CD4-positive, CD25-positive, alpha-beta regulatory T cell (primary cell): ENCODE results near the gene GBA3. TPM values are rescaled to one million over a fixed set of nuclear protein-coding genes. Genes with fewer than 3 reads are reported as not detected.

Experiments used
- ATAC-seq, 2 donors: fragments of 150-1000 bp; cut with Tn5 transposase; one replicate each; pipeline ENCODE4 v1.10.0; 2021; ENCODE audit warnings: low read depth in 2 of 2, moderate number of reproducible peaks in 2 of 2, moderate library complexity in 1 of 2
- DNase-seq, 3 donors: peaks; one replicate each; pipeline versions ENCODE4 v3.0.0 to v3.0.0-alpha.2; 2012 to 2022; ENCODE audit warnings: mixed read lengths in 1 of 3
- H3K27ac ChIP-seq: one replicate; pipeline ENCODE4 v1.7.0; 2013; ENCODE audit warnings: mild to moderate bottlenecking, low read length; ENCODE audit not compliant: insufficient read depth, poor library complexity, severe bottlenecking
- H3K27me3 ChIP-seq: one replicate; pipeline ENCODE4 v1.7.0; 2013; ENCODE audit warnings: low read length; ENCODE audit not compliant: control insufficient read depth, insufficient read depth
- H3K36me3 ChIP-seq: one replicate; pipeline ENCODE4 v1.7.0; 2013; ENCODE audit warnings: mild to moderate bottlenecking, low read length, moderate library complexity; ENCODE audit not compliant: control insufficient read depth, insufficient read depth
- H3K4me1 ChIP-seq: 2 replicates; pipeline ENCODE4 v1.7.0; 2013; ENCODE audit warnings: mild to moderate bottlenecking, low read length; ENCODE audit not compliant: insufficient read depth, control insufficient read depth, poor library complexity, severe bottlenecking
- H3K4me3 ChIP-seq: one replicate; pipeline ENCODE4 v1.7.0; 2013; ENCODE audit warnings: low read depth, mild to moderate bottlenecking, low read length, moderate library complexity
- H3K9me3 ChIP-seq, 2 experiments: 1 replicate in 1 of 2; 2 replicates in 1 of 2; pipeline ENCODE4 v1.7.0; 2013; ENCODE audit warnings: low read length in 2 of 2, mild to moderate bottlenecking in 1 of 2, moderate library complexity in 1 of 2; ENCODE audit not compliant: control insufficient read depth in 2 of 2
- H3K27ac Mint-ChIP-seq, 3 donors: one replicate each; pipeline ENCODE4 v1.8.0; 2020 to 2022; ENCODE audit warnings: mild to moderate bottlenecking in 3 of 3, mixed read lengths in 3 of 3, moderate library complexity in 2 of 3
- H3K27me3 Mint-ChIP-seq: one replicate; pipeline ENCODE4 v1.8.0; 2022; ENCODE audit warnings: mild to moderate bottlenecking, mixed read lengths
- H3K36me3 Mint-ChIP-seq: one replicate; pipeline ENCODE4 v1.8.0; 2020; ENCODE audit warnings: mixed read lengths
- H3K4me1 Mint-ChIP-seq, 4 donors: one replicate each; pipeline ENCODE4 v1.8.0; 2020 to 2022; ENCODE audit warnings: mixed read lengths in 4 of 4, mild to moderate bottlenecking in 1 of 4
- H3K4me3 Mint-ChIP-seq, 4 donors: one replicate each; pipeline ENCODE4 v1.8.0; 2020 to 2022; ENCODE audit warnings: mild to moderate bottlenecking in 4 of 4, mixed read lengths in 4 of 4, moderate library complexity in 3 of 4
- H3K9me3 Mint-ChIP-seq, 7 donors: one replicate each; pipeline ENCODE4 v1.8.0; 2020 to 2022; ENCODE audit warnings: mixed read lengths in 7 of 7, mild to moderate bottlenecking in 3 of 7, moderate library complexity in 2 of 7
- polyA plus RNA-seq, 4 donors: library from polyadenylated mRNA; unstranded; fragments of 300-500 nt; fragmentation: Illumina TruSeq; gene quantifications; one replicate each; pipeline ENCODE4 v1.2.3, GENCODE V29; 2021
- total RNA-seq: library from RNA; stranded (reverse); gene quantifications from one replicate; pipeline ENCODE4 v1.2.3, GENCODE V29; 2022

Gene GBA3
- total and polyA plus RNA-seq, 5 donors from 2014 or later: not detected

GRCh38 chr4:22667332-22667940 is 25.3 kb upstream of the GBA3 start:
- Histone ChIP-seq H3K27ac (no peak overlapping the region), H3K27me3 (no peaks in the 10 kb centered on the region), H3K4me1 (no peaks in the 10 kb centered on the region), H3K4me3 (no peak overlapping the region), H3K9me3 (no peaks in the 10 kb centered on the region), H3K36me3 (no peaks in the 10 kb centered on the region)
- no peaks in the 10 kb centered on the region for H3K27me3 Mint-ChIP-seq
- H3K27ac Mint-ChIP-seq: no peak overlapping the region
- peaks cover 0 to 9% (median 5%) of the 10 kb centered on the region in 7 donors for H3K9me3 Mint-ChIP-seq
- no peak overlapping the region for H3K4me3 Mint-ChIP-seq
- H3K36me3 Mint-ChIP-seq: no peaks in the 10 kb centered on the region
- peaks cover 0 to 18% (median 0%) of the 10 kb centered on the region in 4 donors for H3K4me1 Mint-ChIP-seq
- DNase-seq (no peak), ATAC-seq (no peak)

DNA sequence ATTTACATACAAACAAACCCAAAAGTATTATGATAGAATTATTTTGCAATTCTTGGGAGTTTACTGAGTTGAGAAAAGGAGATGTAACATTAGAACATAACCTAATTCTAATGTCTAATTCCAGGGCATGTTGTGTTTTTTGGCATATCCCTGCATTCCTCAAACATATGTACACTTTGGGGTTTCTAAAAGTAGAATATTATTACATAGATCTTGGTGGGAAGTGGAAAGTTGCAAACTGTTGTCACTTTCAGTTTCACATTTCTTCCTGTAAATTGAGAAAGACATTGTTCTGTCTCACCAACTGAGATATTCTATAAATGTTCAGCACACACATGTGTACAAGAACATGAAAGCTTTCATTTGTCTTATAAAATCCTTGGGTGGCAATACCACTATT is 24.4 kb upstream of the GBA3 start:
- Histone ChIP-seq H3K4me3 (no peak overlapping the region), H3K9me3 (no peaks in the 10 kb centered on the region), H3K36me3 (no peaks in the 10 kb centered on the region), H3K27ac (no peak overlapping the region), H3K4me1 (no peaks in the 10 kb centered on the region), H3K27me3 (no peaks in the 10 kb centered on the region)
- no peak for DNase-seq
- Mint-ChIP-seq H3K27me3 (no peaks in the 10 kb centered on the region), H3K4me3 (no peak overlapping the region), H3K36me3 (no peaks in the 10 kb centered on the region), H3K4me1 (peaks cover 0 to 27% (median 0%) of the 10 kb centered on the region in 4 donors), H3K9me3 (peaks cover 0 to 5% (median 3%) of the 10 kb centered on the region in 7 donors), H3K27ac (no peak overlapping the region)
- ATAC-seq: no peak

GRCh38 chr4:22668702-22669101 is 24.0 kb upstream of the GBA3 start:
- no peak overlapping the region for H3K4me3 ChIP-seq
- no peak overlapping the region for H3K4me3 Mint-ChIP-seq
- H3K9me3 ChIP-seq: no peaks in the 10 kb centered on the region
- ATAC-seq (no peak), DNase-seq (no peak)
- H3K27ac Mint-ChIP-seq: no peak overlapping the region
- no peaks in the 10 kb centered on the region for H3K4me1 ChIP-seq
- no peaks in the 10 kb centered on the region for H3K27me3 ChIP-seq
- peaks cover 0 to 29% (median 0%) of the 10 kb centered on the region in 4 donors for H3K4me1 Mint-ChIP-seq
- H3K36me3 Mint-ChIP-seq: no peaks in the 10 kb centered on the region
- H3K27me3 Mint-ChIP-seq: no peaks in the 10 kb centered on the region
- no peaks in the 10 kb centered on the region for H3K36me3 ChIP-seq
- no peak overlapping the region for H3K27ac ChIP-seq
- H3K9me3 Mint-ChIP-seq: peaks cover 0 to 6% (median 2%) of the 10 kb centered on the region in 7 donors

GRCh38 chr4:22670956-22671355 is 21.8 kb upstream of the GBA3 start:
- peaks cover 0 to 34% (median 0%) of the 10 kb centered on the region in 4 donors for H3K4me1 Mint-ChIP-seq

GRCh38 chr4:22672519-22672918 is 20.2 kb upstream of the GBA3 start:
- DNase-seq (no peak), ATAC-seq (no peak)
- Mint-ChIP-seq H3K9me3 (peaks cover 0 to 9% (median 1%) of the 10 kb centered on the region in 7 donors), H3K4me1 (peaks cover 0 to 43% (median 0%) of the 10 kb centered on the region in 4 donors), H3K36me3 (no peaks in the 10 kb centered on the region), H3K27me3 (no peaks in the 10 kb centered on the region), H3K27ac (no peak overlapping the region), H3K4me3 (no peak overlapping the region)
- no peaks in the 10 kb centered on the region for H3K4me1 ChIP-seq
- no peaks in the 10 kb centered on the region for H3K27me3 ChIP-seq
- no peaks in the 10 kb centered on the region for H3K9me3 ChIP-seq
- H3K4me3 ChIP-seq: no peak overlapping the region
- H3K36me3 ChIP-seq: no peaks in the 10 kb centered on the region
- no peak overlapping the region for H3K27ac ChIP-seq

More at GRCh38 chr4:22670956-22671355, 21.8 kb upstream of the GBA3 start:
- Mint-ChIP-seq H3K27me3 (no peaks in the 10 kb centered on the region), H3K9me3 (peaks cover 0 to 6% (median 2%) of the 10 kb centered on the region in 7 donors), H3K27ac (no peak overlapping the region), H3K36me3 (no peaks in the 10 kb centered on the region), H3K4me3 (no peak overlapping the region)
- no peaks in the 10 kb centered on the region for H3K27me3 ChIP-seq
- no peak overlapping the region for H3K4me3 ChIP-seq
- H3K4me1 ChIP-seq: no peaks in the 10 kb centered on the region
- DNase-seq (no peak), ATAC-seq (no peak)
- H3K36me3 ChIP-seq: no peaks in the 10 kb centered on the region
- H3K9me3 ChIP-seq: no peaks in the 10 kb centered on the region
- H3K27ac ChIP-seq: no peak overlapping the region

DNA sequence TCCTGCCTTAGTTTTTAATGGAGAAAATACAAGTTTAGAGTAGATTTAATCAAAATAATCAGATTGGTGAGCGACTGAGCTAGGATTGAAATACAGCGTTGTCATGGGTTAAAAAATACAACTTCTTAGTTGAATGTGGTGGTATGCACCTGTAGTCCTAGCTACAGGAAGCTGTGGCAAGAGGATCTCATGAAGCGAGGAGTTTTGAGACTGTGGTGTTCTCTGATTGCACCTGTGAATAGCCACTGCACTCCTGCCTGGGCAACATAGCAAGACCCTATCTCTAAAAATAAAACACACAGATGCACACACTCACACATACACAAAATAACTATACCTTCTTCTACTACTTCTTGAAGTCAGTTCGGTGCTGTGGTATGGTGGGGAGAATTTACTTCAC is 19.8 kb upstream of the GBA3 start:
- Histone ChIP-seq H3K27me3 (no peaks in the 10 kb centered on the region), H3K4me1 (no peaks in the 10 kb centered on the region), H3K36me3 (no peaks in the 10 kb centered on the region), H3K27ac (no peak overlapping the region), H3K9me3 (no peaks in the 10 kb centered on the region), H3K4me3 (no peak overlapping the region)
- Mint-ChIP-seq H3K4me1 (peaks cover 0 to 45% (median 0%) of the 10 kb centered on the region in 4 donors), H3K4me3 (peak overlapping the region in 1 of 4 donors; percentile 9), H3K9me3 (peaks cover 0 to 9% (median 1%) of the 10 kb centered on the region in 7 donors), H3K27ac (peak overlapping the region in 2 of 3 donors; percentile 43 to 52), H3K36me3 (no peaks in the 10 kb centered on the region), H3K27me3 (no peaks in the 10 kb centered on the region)
- ATAC-seq (no peak), DNase-seq (no peak)

GRCh38 chr4:22674700-22675099 is 18.0 kb upstream of the GBA3 start:
- Histone ChIP-seq H3K27ac (no peak overlapping the region), H3K27me3 (no peaks in the 10 kb centered on the region), H3K4me1 (no peaks in the 10 kb centered on the region), H3K4me3 (no peak overlapping the region), H3K36me3 (no peaks in the 10 kb centered on the region), H3K9me3 (no peaks in the 10 kb centered on the region)
- DNase-seq (no peak), ATAC-seq (no peak)
- peaks cover 0 to 38% (median 0%) of the 10 kb centered on the region in 4 donors for H3K4me1 Mint-ChIP-seq
- peaks cover 0 to 9% (median 0%) of the 10 kb centered on the region in 7 donors for H3K9me3 Mint-ChIP-seq
- H3K27ac Mint-ChIP-seq: no peak overlapping the region
- no peaks in the 10 kb centered on the region for H3K36me3 Mint-ChIP-seq
- no peak overlapping the region for H3K4me3 Mint-ChIP-seq
- H3K27me3 Mint-ChIP-seq: no peaks in the 10 kb centered on the region

- Histone ChIP-seq H3K4me3 (no peak overlapping the region), H3K9me3 (no peaks in the 10 kb centered on the region), H3K27ac (no peak overlapping the region), H3K36me3 (no peaks in the 10 kb centered on the region), H3K4me1 (no peaks in the 10 kb centered on the region), H3K27me3 (no peaks in the 10 kb centered on the region)
- Mint-ChIP-seq H3K4me3 (no peak overlapping the region), H3K27me3 (no peaks in the 10 kb centered on the region), H3K36me3 (no peaks in the 10 kb centered on the region), H3K4me1 (peaks cover 0 to 32% (median 0%) of the 10 kb centered on the region in 4 donors), H3K27ac (no peak overlapping the region), H3K9me3 (peaks cover 0 to 9% (median 0%) of the 10 kb centered on the region in 7 donors)
- ATAC-seq (no peak), DNase-seq (no peak)
Measured at GRCh38 chr4:22676063-22676462, 16.7 kb upstream of the GBA3 start.
